ENCODE results near the gene TAF11. TPM values are rescaled to one million over a fixed set of nuclear protein-coding genes. Genes with fewer than 3 reads are reported as not detected.
A peak's percentile ranks its signal among the peaks of the same experiment; 100 is the strongest.

The TAF11 gene
- polyA plus RNA-seq, 1 experiment, result 35.4 TPM

- ChIA-PET POLR2A (no interaction called here), CTCF (no interaction called here)
- peak; percentile 53 for DNase-seq (ENCODE audit: low read depth, low spot score)
- Histone ChIP-seq H3K27me3 (ENCODE audit: control insufficient read depth, insufficient read depth, low read length) (peaks cover 7% of the 10 kb centered on the region), H3K27ac (ENCODE audit: low read depth, low read length) (no peak overlapping the region), H3K4me3 (ENCODE audit: low read depth, low read length) (no peak overlapping the region), H3K9me3 (ENCODE audit: control insufficient read depth, insufficient read depth, low read length) (no peaks in the 10 kb centered on the region)
- no peak for TF ChIP-seq CTCF (IDR thresholded peaks at IDR 0.05; ENCODE audit: low read depth, low read length)
Measured at GRCh38 chr6:34912715-34913464, 25.0 kb upstream of the TAF11 start.

GRCh38 chr6:34911822-34912221 is 24.0 kb upstream of the TAF11 start:
- no peak overlapping the region for H3K27ac ChIP-seq (ENCODE audit: low read depth, low read length)
- no peak for TF ChIP-seq CTCF (IDR thresholded peaks at IDR 0.05; ENCODE audit: low read depth, low read length)
- DNase-seq (ENCODE audit: low read depth, low spot score), result no peak
- H3K9me3 ChIP-seq (ENCODE audit: control insufficient read depth, insufficient read depth, low read length), result no peaks in the 10 kb centered on the region
- ChIA-PET CTCF (interaction anchor here (1.5 kb wide), 1 partner anchor 228 kb away, joined by 3 read pairs; no protein-coding TSS in a partner anchor), POLR2A (no interaction called here)
- no peak overlapping the region for H3K4me3 ChIP-seq (ENCODE audit: low read depth, low read length)
- peaks cover 7% of the 10 kb centered on the region for H3K27me3 ChIP-seq (ENCODE audit: control insufficient read depth, insufficient read depth, low read length)

GRCh38 chr6:34909320-34909883 is 21.6 kb upstream of the TAF11 start:
- H3K9me3 ChIP-seq (ENCODE audit: control insufficient read depth, insufficient read depth, low read length), result no peaks in the 10 kb centered on the region
- POLR2A ChIA-PET, result no interaction called here

GRCh38 chr6:34908194-34908593 is 20.4 kb upstream of the TAF11 start:
- no peak for TF ChIP-seq CTCF (IDR thresholded peaks at IDR 0.05; ENCODE audit: low read depth, low read length)
- Histone ChIP-seq H3K9me3 (ENCODE audit: control insufficient read depth, insufficient read depth, low read length) (no peaks in the 10 kb centered on the region), H3K4me3 (ENCODE audit: low read depth, low read length) (no peak overlapping the region), H3K27ac (ENCODE audit: low read depth, low read length) (no peak overlapping the region), H3K27me3 (ENCODE audit: control insufficient read depth, insufficient read depth, low read length) (peaks cover 7% of the 10 kb centered on the region)
- no peak for DNase-seq (ENCODE audit: low read depth, low spot score)
- CTCF ChIA-PET, result no interaction called here
- POLR2A ChIA-PET, result no interaction called here

More at GRCh38 chr6:34909320-34909883, 21.6 kb upstream of the TAF11 start:
- Histone ChIP-seq H3K4me3 (ENCODE audit: low read depth, low read length) (no peak overlapping the region), H3K27ac (ENCODE audit: low read depth, low read length) (no peak overlapping the region), H3K27me3 (ENCODE audit: control insufficient read depth, insufficient read depth, low read length) (peaks cover 7% of the 10 kb centered on the region)
- TF ChIP-seq CTCF (IDR thresholded peaks at IDR 0.05; ENCODE audit: low read depth, low read length), result no peak
- CTCF ChIA-PET, result no interaction called here
- no peak for DNase-seq (ENCODE audit: low read depth, low spot score)

- CTCF ChIA-PET, result no interaction called here
- POLR2A ChIA-PET, result no interaction called here
Measured at GRCh38 chr6:34906826-34907225, 19.0 kb upstream of the TAF11 start.

More at GRCh38 chr6:34906826-34907225, 19.0 kb upstream of the TAF11 start:
- H3K9me3 ChIP-seq (ENCODE audit: control insufficient read depth, insufficient read depth, low read length), result no peaks in the 10 kb centered on the region
- no peak for DNase-seq (ENCODE audit: low read depth, low spot score)
- no peak overlapping the region for H3K4me3 ChIP-seq (ENCODE audit: low read depth, low read length)
- no peak for TF ChIP-seq CTCF (IDR thresholded peaks at IDR 0.05; ENCODE audit: low read depth, low read length)
- H3K27me3 ChIP-seq (ENCODE audit: control insufficient read depth, insufficient read depth, low read length), result peaks cover 7% of the 10 kb centered on the region
- no peak overlapping the region for H3K27ac ChIP-seq (ENCODE audit: low read depth, low read length)

Data from AG04450 (cell line).